NCI-H1417 treated with DMSO at 0.1 percent for 48 hours (cell line): Measurements from ENCODE around the gene ACTR6.
A peak's percentile ranks its signal among the peaks of the same experiment; 100 is the strongest.
"Not testable (repeated sequence)": the region's sequence is repeated elsewhere in the genome, so short reads cannot be mapped to it uniquely, and the experiment has no call there.

Experiments used
- DNase-seq: peaks from one replicate; lab custom pipeline; 2025; lab: John Stamatoyannopoulos, UW

The ACTR6 gene

GRCh38 chr12:100200463-100201181, at the start of gene ACTR6:
ACTR6 (plus strand) TSS chr12:100200815; CDS start chr12:100200852, 37 bp downstream.
- DNase-seq: peak; percentile 93

- no peak for DNase-seq
Measured at GRCh38 chr12:100151769-100152168, 48.8 kb upstream of the ACTR6 start.

GRCh38 chr12:100153131-100153530, 47.5 kb upstream of the ACTR6 start:
- no peak for DNase-seq

- no peak for DNase-seq
Measured at GRCh38 chr12:100154474-100155247, 46.0 kb upstream of the ACTR6 start.

GRCh38 chr12:100156731-100157426, 43.7 kb upstream of the ACTR6 start:
- DNase-seq: no peak

- DNase-seq: no peak
Measured at GRCh38 chr12:100157427-100157821, 43.2 kb upstream of the ACTR6 start.

GRCh38 chr12:100158535-100158934, 42.1 kb upstream of the ACTR6 start:
- DNase-seq: no peak

- no peak for DNase-seq
Measured at GRCh38 chr12:100159391-100160104, 41.1 kb upstream of the ACTR6 start.

- DNase-seq: no peak
Measured at GRCh38 chr12:100163416-100164152, 37.0 kb upstream of the ACTR6 start.

GRCh38 chr12:100164153-100164704, 36.4 kb upstream of the ACTR6 start:
- DNase-seq: no peak

GRCh38 chr12:100165356-100165755, 35.3 kb upstream of the ACTR6 start:
- DNase-seq: no peak

- no peak for DNase-seq
Measured at GRCh38 chr12:100166232-100166631, 34.4 kb upstream of the ACTR6 start.

- DNase-seq: no peak
Measured at GRCh38 chr12:100168562-100168961, 32.1 kb upstream of the ACTR6 start.

- no peak for DNase-seq
Measured at GRCh38 chr12:100169345-100169744, 31.3 kb upstream of the ACTR6 start.

- DNase-seq: no peak
Measured at GRCh38 chr12:100170313-100170858, 30.2 kb upstream of the ACTR6 start.

GRCh38 chr12:100171248-100171647, 29.4 kb upstream of the ACTR6 start:
- no peak for DNase-seq

- no peak for DNase-seq
Measured at GRCh38 chr12:100173111-100173510, 27.5 kb upstream of the ACTR6 start.

- DNase-seq: no peak
Measured at GRCh38 chr12:100174495-100174894, 26.1 kb upstream of the ACTR6 start.

GRCh38 chr12:100176493-100176892, 24.1 kb upstream of the ACTR6 start:
- DNase-seq: not testable (repeated sequence)

- DNase-seq: no peak
Measured at GRCh38 chr12:100179252-100179651, 21.4 kb upstream of the ACTR6 start.
